Skeletal muscle tissue (tissue), 4 donors: ENCODE data around the gene PPP1R1C. TPM values are rescaled to one million over a fixed set of nuclear protein-coding genes. Genes with fewer than 3 reads are reported as not detected.

Source experiments
- H3K27ac ChIP-seq: one replicate; pipeline ENCODE4 v1.7.0; 2013; ENCODE audit warnings: mild to moderate bottlenecking, low read depth, low read length, inconsistent platforms
- H3K27me3 ChIP-seq, 3 donors: one replicate each; pipeline ENCODE4 v1.7.0; 2013; ENCODE audit warnings: low read length in 3 of 3; ENCODE audit not compliant: control insufficient read depth in 3 of 3, insufficient read depth in 3 of 3
- H3K36me3 ChIP-seq, 3 donors: one replicate each; pipeline ENCODE4 v1.7.0; 2013; ENCODE audit warnings: low read length in 3 of 3; ENCODE audit not compliant: control insufficient read depth in 3 of 3, insufficient read depth in 3 of 3
- H3K4me1 ChIP-seq, 3 donors: one replicate each; pipeline ENCODE4 v1.7.0; 2013; ENCODE audit warnings: low read length in 3 of 3, mild to moderate bottlenecking in 3 of 3; ENCODE audit not compliant: control insufficient read depth in 3 of 3, insufficient read depth in 3 of 3
- H3K4me3 ChIP-seq, 3 donors: one replicate each; pipeline ENCODE4 v1.7.0; 2013; ENCODE audit warnings: low read length in 3 of 3
- H3K9ac ChIP-seq, 3 donors: one replicate each; pipeline ENCODE4 v1.7.0; 2013; ENCODE audit warnings: low read length in 3 of 3, mild to moderate bottlenecking in 3 of 3, moderate library complexity in 2 of 3, low read depth in 1 of 3
- H3K9me3 ChIP-seq, 3 donors: one replicate each; pipeline ENCODE4 v1.7.0; 2013; ENCODE audit warnings: low read length in 3 of 3; ENCODE audit not compliant: control insufficient read depth in 3 of 3
- total RNA-seq: library from RNA; depleted of rRNA; stranded (reverse); fragments of >200 nt; gene quantifications from one replicate; pipeline ENCODE4 v1.2.3, GENCODE V29; 2014
- donor health status: Osteomylitis.

PPP1R1C gene
- total RNA-seq, 1 donor from 2014 or later: 1.6 TPM

GRCh38 chr2:181988154-181988924 lies 2.7 kb downstream of the PPP1R1C start:
- no peak overlapping the region for H3K9ac ChIP-seq
- H3K9me3 ChIP-seq: no peaks in the 10 kb centered on the region
- H3K27me3 ChIP-seq: no peaks in the 10 kb centered on the region
- peak overlapping the region; percentile 81 for H3K27ac ChIP-seq
- peaks cover 11 to 19% (median 14%) of the 10 kb centered on the region in 3 donors for H3K4me1 ChIP-seq
- H3K4me3 ChIP-seq: no peak overlapping the region
- no peaks in the 10 kb centered on the region for H3K36me3 ChIP-seq

- Histone ChIP-seq H3K27me3 (no peaks in the 10 kb centered on the region), H3K4me3 (no peak overlapping the region), H3K27ac (peak overlapping the region; percentile 57), H3K9me3 (no peaks in the 10 kb centered on the region), H3K9ac (no peak overlapping the region), H3K36me3 (no peaks in the 10 kb centered on the region), H3K4me1 (peaks cover 11 to 19% (median 14%) of the 10 kb centered on the region in 3 donors)
Observed at GRCh38 chr2:181989099-181989498, 3.4 kb downstream of the PPP1R1C start.

GRCh38 chr2:181991171-181991885 lies 5.7 kb downstream of the PPP1R1C start:
- Histone ChIP-seq H3K9ac (no peak overlapping the region), H3K9me3 (no peaks in the 10 kb centered on the region), H3K36me3 (no peaks in the 10 kb centered on the region), H3K27ac (no peak overlapping the region), H3K27me3 (no peaks in the 10 kb centered on the region), H3K4me1 (peaks cover 3 to 5% (median 4%) of the 10 kb centered on the region in 3 donors), H3K4me3 (no peak overlapping the region)

- Histone ChIP-seq H3K27me3 (no peaks in the 10 kb centered on the region), H3K9ac (no peak overlapping the region), H3K27ac (no peak overlapping the region)
Observed at GRCh38 chr2:181992776-181993175, 7.1 kb downstream of the PPP1R1C start.

GRCh38 chr2:181995289-181995688 lies 9.6 kb downstream of the PPP1R1C start:
- H3K9me3 ChIP-seq: no peaks in the 10 kb centered on the region
- H3K4me3 ChIP-seq: no peak overlapping the region
- H3K36me3 ChIP-seq: no peaks in the 10 kb centered on the region
- no peaks in the 10 kb centered on the region for H3K4me1 ChIP-seq
- no peak overlapping the region for H3K9ac ChIP-seq
- H3K27me3 ChIP-seq: no peaks in the 10 kb centered on the region
- no peak overlapping the region for H3K27ac ChIP-seq

More at GRCh38 chr2:181992776-181993175, 7.1 kb downstream of the PPP1R1C start:
- Histone ChIP-seq H3K36me3 (no peaks in the 10 kb centered on the region), H3K4me1 (peaks cover 3 to 5% (median 4%) of the 10 kb centered on the region in 3 donors), H3K9me3 (no peaks in the 10 kb centered on the region), H3K4me3 (no peak overlapping the region)

GRCh38 chr2:181998041-181998835 lies 12.6 kb downstream of the PPP1R1C start:
- no peak overlapping the region for H3K27ac ChIP-seq
- no peak overlapping the region for H3K9ac ChIP-seq
- H3K4me1 ChIP-seq: no peaks in the 10 kb centered on the region
- no peak overlapping the region for H3K4me3 ChIP-seq
- no peaks in the 10 kb centered on the region for H3K9me3 ChIP-seq
- H3K36me3 ChIP-seq: no peaks in the 10 kb centered on the region
- H3K27me3 ChIP-seq: no peaks in the 10 kb centered on the region

- Histone ChIP-seq H3K27ac (no peak overlapping the region), H3K4me3 (no peak overlapping the region), H3K27me3 (no peaks in the 10 kb centered on the region), H3K9me3 (no peaks in the 10 kb centered on the region), H3K9ac (no peak overlapping the region), H3K4me1 (no peaks in the 10 kb centered on the region), H3K36me3 (no peaks in the 10 kb centered on the region)
Observed at GRCh38 chr2:181998891-181999654, 13.4 kb downstream of the PPP1R1C start.

GRCh38 chr2:181999911-182000310 lies 14.3 kb downstream of the PPP1R1C start:
- Histone ChIP-seq H3K36me3 (no peaks in the 10 kb centered on the region), H3K9ac (no peak overlapping the region)

GRCh38 chr2:182004945-182005520 lies 19.4 kb downstream of the PPP1R1C start:
- peaks cover 0 to 2% (median 0%) of the 10 kb centered on the region in 3 donors for H3K9me3 ChIP-seq
- no peaks in the 10 kb centered on the region for H3K4me1 ChIP-seq
- no peak overlapping the region for H3K4me3 ChIP-seq
- no peak overlapping the region for H3K27ac ChIP-seq
- no peaks in the 10 kb centered on the region for H3K27me3 ChIP-seq
- H3K9ac ChIP-seq: no peak overlapping the region
- no peaks in the 10 kb centered on the region for H3K36me3 ChIP-seq

More at GRCh38 chr2:181999911-182000310, 14.3 kb downstream of the PPP1R1C start:
- Histone ChIP-seq H3K4me3 (no peak overlapping the region), H3K9me3 (no peaks in the 10 kb centered on the region), H3K27me3 (no peaks in the 10 kb centered on the region), H3K27ac (no peak overlapping the region), H3K4me1 (no peaks in the 10 kb centered on the region)
